HG03060 (cell line): Measurements from ENCODE around the gene PACS1.
"Not testable (repeated sequence)": the region's sequence is repeated elsewhere in the genome, so short reads cannot be mapped to it uniquely, and the experiment has no call there.

Source experiments
- ATAC-seq: cut with Tn5 transposase; IDR thresholded peaks from one replicate; pipeline ENCODE4 v1.9.1; 2021; ENCODE audit warnings: low read depth, moderate number of reproducible peaks; ENCODE audit not compliant: unreplicated experiment

Gene PACS1

GRCh38 chr11:66069715-66070603 is at the start of gene PACS1:
PACS1 (plus strand) TSS chr11:66070272; CDS start chr11:66070487, 215 bp downstream.
- no peak for ATAC-seq

GRCh38 chr11:66020618-66021357 is 49.3 kb upstream of the PACS1 start:
- ATAC-seq: no peak

- no peak for ATAC-seq
Measured at GRCh38 chr11:66022401-66023185, 47.5 kb upstream of the PACS1 start.

- not testable (repeated sequence) for ATAC-seq
Measured at GRCh38 chr11:66023186-66023440, 47.0 kb upstream of the PACS1 start.

GRCh38 chr11:66026017-66026529 is 44.0 kb upstream of the PACS1 start, which contains the start of gene CATSPER1:
CATSPER1 (minus strand) TSS chr11:66026479; CDS start chr11:66026379, 100 bp downstream.
- ATAC-seq: no peak

GRCh38 chr11:66032957-66033735 is 36.9 kb upstream of the PACS1 start:
- no peak for ATAC-seq

GRCh38 chr11:66035653-66036333 is 34.3 kb upstream of the PACS1 start:
- ATAC-seq: no peak

GRCh38 chr11:66036334-66036710 is 33.8 kb upstream of the PACS1 start:
- no peak for ATAC-seq

GRCh38 chr11:66037327-66037726 is 32.7 kb upstream of the PACS1 start:
- no peak for ATAC-seq

- ATAC-seq: no peak
Measured at GRCh38 chr11:66039765-66040164, 30.3 kb upstream of the PACS1 start.

- ATAC-seq: no peak
Measured at GRCh38 chr11:66042227-66042995, 27.7 kb upstream of the PACS1 start.

GRCh38 chr11:66042996-66043906 is 26.8 kb upstream of the PACS1 start:
- no peak for ATAC-seq

GRCh38 chr11:66044757-66045156 is 25.3 kb upstream of the PACS1 start:
- no peak for ATAC-seq

GRCh38 chr11:66045177-66045639 is 24.9 kb upstream of the PACS1 start:
- no peak for ATAC-seq

- no peak for ATAC-seq
Measured at GRCh38 chr11:66046901-66047300, 23.2 kb upstream of the PACS1 start.

- ATAC-seq: no peak
Measured at GRCh38 chr11:66047541-66048365, 22.3 kb upstream of the PACS1 start.
